Astrocyte of the hippocampus (primary cell): ENCODE results near the gene DENND1C.

Experiments used
- DNase-seq: peaks from one replicate; pipeline ENCODE4 v3.0.0; 2011; ENCODE audit warnings: low read depth, low spot score

Gene DENND1C

DNA sequence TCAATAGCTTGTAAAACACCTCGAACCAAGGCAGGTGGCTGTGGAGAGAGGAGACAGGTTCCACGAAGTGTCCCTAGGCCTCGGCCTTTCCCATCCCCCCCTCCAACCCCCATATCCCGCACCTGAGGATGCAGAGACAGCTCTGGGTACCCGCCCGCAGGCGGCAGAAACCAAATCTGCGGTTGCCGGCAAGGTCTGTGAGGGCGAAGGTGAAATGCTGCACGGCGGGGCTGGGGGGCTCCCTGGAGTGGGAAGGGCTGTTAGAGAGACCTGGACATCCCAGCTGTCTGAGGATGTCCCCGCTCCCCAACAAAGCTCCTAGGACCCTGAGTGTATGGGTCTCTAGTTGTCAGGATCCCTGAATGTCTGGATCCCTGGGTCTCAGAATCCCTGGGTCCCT is 2.8 kb downstream of the DENND1C start:
- DNase-seq, result no peak

DNA sequence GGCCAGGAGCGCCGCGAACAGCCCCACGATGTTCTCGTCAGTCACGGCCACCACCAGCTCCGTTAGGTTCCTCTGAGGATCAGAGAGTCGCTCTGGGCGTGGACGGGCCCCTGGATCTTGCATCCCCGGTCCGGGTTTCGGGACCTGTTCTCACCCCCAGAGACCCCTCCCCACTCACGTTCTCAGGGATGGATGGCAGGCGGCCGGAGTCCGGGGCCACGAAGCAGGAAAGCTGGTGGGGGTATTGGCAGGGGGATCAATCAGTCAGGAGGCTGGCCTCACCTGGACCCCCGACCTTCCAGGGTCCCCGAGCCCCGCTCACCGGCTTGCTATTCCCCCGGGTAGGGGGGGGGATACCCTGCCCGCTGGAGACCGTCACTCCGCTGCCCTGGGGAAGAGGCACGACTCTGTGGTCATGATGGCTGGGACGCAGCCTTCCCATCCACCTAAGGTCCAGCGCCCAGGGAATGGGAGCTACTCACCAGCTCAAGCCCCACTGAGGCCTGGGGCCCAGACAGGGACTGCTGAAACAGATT is 4.6 kb downstream of the DENND1C start:
- DNase-seq, result no peak

DNA sequence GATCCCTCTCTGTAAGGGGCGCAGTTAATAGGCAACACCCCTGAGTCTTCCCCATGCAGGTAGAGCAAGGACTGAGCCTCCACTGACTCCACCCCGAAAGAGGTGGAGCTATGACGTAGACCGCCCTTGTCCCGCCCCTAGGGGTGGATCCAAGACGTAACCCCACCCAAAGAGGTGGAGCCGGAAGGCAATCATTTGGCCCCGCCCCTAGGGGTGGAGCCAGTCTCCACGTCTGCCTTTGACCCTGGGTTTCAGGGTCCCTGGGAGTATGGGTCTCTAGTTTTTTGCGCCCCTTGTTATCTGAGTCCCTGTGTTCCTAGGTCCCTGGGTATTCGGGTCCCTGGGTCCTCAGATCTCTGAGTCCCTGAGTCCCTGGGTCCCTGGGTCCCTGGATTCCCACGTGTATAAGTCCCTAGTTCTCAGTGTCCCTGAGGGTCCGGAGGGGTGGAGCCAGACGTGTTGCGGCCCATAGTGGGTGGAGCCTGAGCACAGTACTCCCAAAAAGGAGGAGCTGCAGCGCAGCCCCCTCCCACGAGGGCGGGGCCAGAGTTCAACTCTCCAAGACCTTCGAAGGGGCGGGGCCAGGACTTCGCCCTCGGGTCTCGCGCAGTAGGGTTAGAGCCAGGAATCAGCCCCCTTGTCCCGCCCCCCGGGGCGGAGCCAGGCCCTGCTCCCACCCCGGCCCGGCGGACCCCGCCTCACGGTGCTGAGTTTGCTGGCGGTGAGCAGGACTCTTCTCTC is 5.3 kb downstream of the DENND1C start:
- peak; percentile 49 for DNase-seq

DNA sequence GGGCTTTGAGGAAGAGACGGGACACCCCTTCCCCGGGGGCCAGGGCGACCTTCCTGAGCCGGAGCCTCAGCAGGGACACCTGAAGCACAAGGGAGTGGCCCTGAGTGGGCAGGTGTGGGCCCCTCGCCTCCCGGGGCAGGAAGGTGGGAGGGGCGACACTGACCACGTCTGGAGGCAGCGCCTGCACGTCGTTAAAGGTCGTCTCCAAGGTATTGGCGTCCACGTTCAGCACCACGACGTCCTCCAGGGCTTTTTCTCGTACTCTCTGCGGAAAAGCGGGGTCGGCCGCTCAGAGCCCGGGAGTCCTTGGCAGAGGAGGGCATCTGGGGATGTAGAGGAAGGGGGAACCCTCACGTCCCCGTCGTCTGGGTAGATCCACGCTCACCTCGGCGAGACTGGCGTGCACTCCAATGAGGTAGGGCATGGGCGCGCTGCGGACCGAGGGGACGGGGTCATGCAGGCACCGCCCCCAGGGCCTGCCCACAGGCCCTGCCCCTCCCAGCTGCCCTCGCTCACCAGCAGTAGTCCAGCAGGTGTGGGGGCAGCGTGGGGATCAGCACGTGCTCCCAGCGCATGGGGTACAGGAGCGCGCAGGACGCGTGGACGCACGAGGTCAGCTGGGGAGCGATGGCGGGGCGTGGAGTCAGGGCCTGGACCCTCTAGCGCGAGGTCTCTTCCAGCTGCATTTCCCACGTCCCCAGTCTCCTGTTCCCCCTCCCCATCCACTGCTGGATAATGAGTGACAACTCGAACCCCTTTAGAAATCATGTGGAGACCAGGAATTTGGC is 6.1 kb downstream of the DENND1C start:
- no peak for DNase-seq

DNA sequence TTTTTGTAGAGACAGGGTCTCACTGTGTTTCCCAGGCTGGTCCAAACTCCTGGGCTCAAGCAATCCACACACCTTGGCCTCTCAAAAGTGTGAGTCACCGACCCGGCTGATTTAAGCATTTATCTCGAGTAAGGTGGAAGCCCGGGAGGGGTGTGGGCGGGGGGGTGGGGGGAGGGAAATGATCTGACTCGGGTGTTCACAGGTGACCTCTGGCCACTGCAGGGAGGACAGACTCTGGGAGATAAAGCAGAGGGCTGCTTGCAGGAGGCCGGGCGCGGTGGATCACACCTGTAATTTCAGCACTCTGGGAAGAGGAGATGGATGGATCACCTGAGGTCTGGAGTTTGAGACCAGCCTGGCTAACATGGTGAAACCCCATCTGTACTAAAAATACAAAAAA is 7.9 kb downstream of the DENND1C start:
- no peak for DNase-seq

DNA sequence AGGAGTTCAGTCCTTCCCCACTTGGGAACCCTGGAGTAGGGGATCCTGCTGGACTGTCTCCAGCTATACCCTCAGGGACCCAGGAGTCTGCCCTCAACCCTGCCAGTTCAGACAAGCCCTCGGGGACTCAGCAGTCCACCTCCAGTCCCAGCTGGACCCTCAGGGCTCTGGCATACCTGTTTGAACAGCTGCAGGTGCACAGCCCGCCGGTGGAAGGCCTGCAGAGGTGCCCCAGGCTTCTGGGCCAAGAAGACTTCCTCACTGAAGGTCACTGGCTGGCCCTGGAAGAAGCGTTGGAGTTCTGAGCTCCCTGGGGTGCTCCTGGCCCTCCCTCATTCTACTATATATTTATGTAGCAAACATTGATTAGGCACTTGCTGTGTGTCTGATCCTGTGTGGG is 8.9 kb downstream of the DENND1C start:
- DNase-seq, result no peak

DNA sequence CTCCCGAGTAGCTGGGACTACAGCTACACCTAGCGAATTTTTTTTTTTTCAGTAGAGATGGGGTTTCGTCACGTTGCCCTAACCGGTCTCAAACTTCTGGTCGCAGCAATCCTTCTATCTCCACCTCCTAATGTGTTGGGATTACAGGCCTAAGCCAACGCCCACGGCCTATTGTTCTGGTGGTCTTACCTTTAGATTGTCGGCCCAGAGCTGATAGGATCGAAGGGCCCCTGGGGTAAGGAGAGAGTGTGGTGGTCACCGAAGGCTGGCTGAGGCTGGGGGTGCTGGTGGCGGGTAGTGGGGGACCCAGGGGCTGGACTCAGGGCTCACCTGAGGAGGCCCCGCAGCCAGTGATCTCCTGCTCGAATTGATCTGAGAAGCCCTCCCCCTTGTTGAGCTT is 10.5 kb downstream of the DENND1C start:
- no peak for DNase-seq

DNA sequence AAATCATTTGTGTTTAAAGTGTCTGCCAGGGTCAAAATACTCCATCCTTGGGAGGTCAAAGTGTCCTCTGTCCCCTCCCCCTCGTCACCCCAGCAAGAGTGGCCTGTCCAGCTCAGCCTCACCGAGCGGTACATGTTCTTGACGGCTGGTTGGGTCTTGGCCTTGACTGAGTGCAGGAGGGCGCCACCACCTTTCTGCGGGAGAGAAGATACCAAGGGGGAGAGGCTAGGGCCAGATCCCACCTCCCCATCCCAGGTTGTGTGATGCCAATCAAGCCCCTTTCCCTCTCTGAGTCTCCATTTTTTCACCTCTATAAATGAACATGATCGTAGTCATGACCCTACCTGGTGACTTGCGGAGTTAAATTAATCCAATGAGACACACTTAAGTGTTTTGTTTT is 11.4 kb downstream of the DENND1C start:
- DNase-seq, result no peak

DNA sequence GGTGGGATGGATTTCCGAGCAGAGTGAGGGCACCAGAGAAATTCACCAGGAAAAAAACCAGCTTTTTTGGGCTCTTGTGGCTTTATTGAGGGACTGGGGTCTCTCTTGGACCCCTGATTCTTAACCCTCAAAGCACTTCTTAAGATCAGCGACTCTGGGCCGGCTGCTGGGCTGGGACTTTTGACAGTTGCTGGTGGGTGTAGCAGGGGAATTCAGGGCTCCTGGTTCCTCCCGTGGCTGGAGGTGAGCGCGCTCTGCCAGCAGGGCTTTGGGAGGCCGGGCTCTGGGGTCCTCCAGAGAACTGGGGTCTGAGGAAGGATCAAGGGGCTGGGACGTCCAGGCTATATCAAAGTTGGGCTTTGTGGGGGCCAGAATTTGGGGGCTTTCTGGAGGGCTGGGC is 14.2 kb downstream of the DENND1C start:
- DNase-seq, result no peak

DNA sequence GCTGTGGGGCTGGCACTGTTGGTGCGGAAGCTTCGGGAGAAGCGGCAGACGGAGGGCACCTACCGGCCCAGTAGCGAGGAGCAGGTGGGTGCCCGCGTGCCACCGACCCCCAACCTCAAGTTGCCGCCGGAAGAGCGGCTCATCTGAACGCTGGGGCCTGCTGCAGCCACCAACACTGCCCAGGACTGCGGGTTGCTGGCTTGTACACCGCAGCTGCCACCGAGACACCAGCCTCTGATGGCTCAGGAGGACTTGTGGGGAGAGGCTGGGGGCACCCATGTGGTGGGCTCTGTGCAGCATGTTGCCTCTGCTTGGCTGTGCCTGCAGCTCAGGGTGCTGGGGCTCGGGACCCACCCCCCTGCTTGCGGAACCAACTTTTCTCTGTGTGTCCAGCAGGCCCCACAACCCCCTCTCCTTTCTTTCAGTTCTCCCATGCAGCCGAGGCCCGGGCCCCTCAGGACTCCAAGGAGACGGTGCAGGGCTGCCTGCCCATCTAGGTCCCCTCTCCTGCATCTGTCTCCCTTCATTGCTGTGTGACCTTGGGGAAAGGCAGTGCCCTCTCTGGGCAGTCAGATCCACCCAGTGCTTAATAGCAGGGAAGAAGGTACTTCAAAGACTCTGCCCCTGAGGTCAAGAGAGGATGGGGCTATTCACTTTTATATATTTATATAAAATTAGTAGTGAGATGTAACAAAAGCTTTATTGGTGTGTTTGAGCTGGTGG is 14.9 kb downstream of the DENND1C start:
- DNase-seq, result no peak

DNA sequence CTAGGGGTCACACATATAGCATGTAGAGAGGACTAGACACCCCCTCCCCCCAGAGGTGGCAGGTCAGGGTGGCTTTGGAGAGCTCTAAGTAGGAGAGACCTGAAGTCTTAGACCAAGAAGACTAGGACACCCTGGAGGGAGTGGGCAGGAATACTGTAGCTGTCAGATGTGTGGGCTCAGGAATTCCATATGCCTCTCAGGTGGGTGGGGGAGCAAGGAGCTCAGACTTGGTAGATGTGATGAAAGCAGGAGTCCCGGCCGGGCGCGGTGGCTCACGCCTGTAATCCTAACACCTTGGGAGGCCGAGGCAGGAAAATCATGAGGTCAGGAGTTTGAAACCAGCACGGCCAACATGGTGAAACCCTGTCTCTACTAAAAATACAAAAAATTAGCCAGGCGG is 15.9 kb downstream of the DENND1C start:
- DNase-seq, result no peak

DNA sequence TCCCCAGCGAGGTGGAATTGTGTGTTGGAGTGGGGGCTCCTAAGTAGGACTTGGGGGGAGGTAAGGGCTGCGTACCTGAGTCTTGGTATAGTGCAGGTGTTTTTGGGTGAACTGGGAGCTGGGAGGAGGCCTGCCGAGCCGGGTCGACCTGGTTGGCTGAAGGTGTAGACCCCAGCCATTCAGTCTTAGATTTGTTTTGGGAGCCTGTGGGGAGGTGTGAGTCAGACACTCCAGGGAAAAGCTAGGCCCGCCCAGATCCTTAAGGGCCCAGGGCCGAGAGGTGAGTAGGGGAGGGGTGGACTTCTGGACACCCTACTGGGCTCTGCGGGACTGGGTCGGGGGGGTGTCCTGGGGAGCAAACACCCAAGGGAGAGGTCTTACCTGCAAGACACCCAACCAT is 16.6 kb downstream of the DENND1C start:
- DNase-seq, result no peak

DNA sequence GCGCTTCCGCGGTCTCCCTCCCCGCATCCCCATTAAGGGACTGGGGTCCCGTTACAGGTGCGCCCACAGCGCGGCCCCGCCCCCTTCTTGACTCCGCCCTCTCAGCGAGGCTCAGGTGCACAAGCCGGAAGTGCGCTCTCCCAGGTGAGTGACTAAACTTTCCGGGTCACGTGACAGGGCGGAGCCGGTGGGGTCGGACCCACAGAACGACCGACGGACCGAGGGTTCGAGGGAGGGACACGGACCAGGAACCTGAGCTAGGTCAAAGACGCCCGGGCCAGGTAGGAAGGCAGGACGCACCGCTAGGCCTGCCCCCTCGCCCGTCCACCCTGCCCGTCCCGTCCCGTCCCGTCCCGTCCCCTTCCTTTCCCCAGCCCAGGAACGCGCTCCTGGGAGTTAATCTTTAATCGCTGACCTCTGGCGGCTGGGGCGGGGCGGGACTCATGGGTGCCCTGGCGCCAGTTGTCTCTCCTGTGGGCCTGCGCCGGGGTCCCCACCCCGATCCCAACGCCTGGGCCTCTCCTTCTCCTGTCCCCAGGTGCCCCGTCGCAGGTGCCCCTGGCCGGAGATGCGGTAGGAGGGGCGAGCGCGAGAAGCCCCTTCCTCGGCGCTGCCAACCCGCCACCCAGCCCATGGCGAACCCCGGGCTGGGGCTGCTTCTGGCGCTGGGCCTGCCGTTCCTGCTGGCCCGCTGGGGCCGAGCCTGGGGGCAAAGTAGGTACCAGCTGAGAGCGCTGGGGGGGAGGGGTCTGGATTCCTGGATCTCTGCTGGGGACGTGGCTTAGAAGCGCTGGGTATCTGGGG is 17.3 kb downstream of the DENND1C start, which contains the start of gene CRB3:
CRB3 (plus strand) TSS at position 202 of the 804 bp plus-strand sequence; CDS start at position 633, 431 bp downstream.
- no peak for DNase-seq

DNA sequence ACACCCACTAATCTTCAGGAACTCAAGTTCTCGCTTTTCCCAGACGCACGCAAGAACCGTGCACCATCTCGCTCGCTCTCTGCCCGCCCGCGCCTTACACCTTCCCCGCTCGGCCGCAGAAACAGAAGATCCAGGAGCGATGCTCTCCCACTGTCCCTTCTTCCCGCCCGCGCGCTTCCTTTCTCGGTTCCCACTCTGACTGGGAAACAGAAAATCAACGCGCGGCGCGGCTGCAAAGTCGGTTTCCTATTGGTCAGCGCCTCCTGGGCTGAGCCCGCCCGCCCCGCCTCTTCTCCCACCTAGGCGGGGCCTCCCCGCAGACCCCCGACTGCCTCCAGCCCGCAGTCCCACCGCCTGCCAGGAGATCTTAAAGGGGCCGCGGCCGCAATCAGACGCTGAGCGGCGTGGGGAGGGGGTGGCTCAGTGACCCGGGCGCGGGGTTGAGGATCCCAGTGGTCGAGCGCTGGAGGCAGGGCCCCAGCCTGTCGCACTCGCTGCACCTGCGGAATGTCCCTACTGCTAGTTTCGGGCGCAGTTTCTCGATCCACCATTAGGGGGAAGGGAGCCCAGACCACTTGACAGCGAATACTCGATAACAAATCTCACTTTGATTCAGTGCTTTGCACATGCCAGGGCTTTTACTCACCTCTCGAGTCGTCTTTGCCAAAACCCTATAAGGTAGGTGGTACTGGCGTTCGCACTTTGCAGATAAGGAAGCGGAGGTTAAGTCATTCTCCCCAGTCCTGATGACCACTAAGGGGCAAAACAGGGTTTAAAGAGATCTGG is 21.3 kb downstream of the DENND1C start:
- DNase-seq, result peak; percentile 99

DNA sequence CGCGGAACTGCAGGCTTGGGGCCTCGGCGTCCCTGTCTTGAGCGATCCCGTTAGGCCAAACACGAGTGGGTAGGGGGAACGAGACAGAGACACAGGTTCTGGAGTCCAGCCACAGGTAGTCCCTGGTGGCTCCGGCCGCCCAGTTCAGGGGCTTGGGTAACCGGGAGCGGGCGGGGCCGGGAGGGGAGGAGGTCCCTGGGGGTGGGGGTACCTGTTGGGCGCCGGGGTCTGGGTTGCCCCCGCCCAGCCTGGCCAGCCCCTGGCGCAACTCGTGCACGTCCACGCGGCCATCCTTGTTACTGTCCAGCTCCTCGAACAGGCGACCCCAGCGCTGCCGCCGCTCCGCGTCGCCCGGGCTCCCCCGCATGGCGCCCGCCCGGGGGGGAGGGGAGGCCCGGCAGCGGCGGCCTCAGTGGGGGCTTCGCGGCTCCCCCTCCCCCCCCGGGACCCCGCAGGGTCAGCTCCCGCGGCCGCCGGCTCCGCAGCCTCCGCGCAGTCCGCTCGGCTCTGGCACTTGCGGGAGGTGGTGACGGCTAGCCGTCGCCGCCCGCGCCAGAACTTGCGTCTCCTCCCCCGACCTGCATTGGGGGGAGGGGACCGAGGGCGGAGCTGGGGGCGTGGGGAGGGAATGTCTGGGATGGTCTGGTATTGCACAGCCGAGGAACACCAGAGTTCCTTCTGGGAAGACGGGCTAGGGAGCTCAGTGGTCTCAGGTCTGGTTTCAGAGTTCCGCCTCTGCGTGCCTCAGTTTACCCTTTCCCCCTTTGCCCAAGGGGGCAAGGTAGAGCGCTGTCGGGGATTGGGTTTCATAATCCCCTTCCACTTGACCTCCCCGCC is 22.1 kb downstream of the DENND1C start, which contains the start of gene SLC25A23:
SLC25A23 (minus strand) TSS at position 531 of the 837 bp plus-strand sequence; CDS start at position 367, 164 bp downstream.
- DNase-seq, result peak; percentile 92

DNA sequence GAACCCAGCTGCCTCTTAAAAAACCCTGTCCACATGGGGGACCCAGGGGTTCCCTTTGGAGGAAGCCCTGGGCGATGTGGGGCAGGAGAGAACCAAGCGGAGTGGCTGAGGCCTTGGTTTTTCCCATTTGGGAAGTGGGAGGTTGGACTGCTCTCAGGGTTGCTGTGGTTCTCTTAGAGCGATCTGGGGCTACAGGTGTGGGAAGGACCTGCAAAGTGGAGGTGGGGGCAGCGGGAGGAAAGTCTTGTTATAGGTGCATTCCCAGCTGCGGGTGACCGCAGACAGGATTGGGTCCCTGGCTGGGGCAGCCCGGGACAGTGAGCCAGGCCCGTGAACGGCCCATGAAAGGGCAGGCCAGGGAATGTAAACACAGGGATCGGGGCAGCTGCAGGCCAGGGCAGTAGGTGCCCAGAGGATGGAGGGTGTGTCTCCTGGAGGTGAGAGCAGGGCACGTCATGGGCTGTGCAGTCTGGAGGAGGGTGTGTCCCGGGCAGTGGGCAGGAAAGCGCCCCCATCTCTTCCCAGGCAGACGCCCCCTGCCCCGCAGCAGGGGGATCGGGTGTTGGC is 22.8 kb downstream of the DENND1C start:
- DNase-seq, result peak; percentile 19

DNA sequence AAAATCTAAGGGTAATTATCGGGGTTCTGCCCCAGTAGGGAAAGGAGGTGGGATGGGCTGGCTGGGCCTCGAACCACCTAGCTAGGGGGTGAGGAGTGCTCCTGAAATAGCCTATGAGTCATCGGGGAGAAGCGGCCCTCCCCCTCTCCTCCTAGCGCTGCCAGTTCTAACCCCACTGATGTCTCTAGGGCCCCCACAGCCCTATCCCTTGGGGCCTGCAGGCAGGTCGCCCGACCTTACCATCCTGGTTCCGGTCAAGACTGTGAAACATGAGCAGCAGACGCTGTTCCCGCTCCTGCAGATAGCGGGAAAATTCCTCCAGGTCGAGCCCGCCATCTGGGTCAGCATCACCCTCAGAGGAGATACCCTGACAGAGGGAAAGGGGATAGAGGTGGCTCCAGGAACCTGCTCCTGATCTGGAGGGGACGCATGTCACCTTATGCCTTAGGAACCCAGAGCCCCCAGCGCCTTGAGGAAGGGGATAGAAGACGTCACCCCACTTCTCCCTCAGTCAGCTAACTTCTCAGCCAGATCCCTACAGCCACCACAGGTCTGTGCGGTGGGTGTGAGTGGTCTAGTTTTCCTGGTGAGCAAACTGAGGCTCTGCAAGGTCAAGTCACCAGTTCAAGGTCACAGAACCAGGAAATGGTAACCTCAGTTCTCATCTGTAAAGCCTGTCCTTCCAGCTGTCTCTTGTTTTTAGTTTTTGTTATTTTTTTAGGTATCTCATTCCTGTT is 23.5 kb downstream of the DENND1C start:
- DNase-seq, result no peak

DNA sequence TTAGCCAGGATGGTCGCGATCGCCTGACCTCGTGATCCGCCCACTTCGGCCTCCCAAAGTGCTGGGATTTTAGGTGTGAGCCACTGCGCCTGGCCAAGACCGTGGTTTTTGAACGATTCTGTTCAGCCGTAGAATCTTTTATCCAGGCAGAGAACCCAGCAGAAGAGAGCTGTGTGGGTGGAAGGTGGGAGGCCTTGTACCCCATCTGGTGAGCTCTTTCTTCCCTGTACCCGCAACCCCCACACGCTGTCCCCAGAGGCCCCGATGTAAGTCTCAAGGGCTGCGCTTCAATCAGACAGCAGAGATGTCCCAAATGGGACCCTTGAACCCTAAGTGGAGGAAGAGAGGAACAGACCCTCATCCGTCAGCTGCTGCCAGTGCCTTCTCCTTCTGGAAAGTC is 25.7 kb downstream of the DENND1C start:
- DNase-seq, result no peak
